Measurements from ENCODE around the gene DNAAF5. TPM values are rescaled to one million over a fixed set of nuclear protein-coding genes. Genes with fewer than 3 reads are reported as not detected.

DNAAF5 gene
- total RNA-seq, 1 donor from 2014 or later = 15.8 TPM

DNA sequence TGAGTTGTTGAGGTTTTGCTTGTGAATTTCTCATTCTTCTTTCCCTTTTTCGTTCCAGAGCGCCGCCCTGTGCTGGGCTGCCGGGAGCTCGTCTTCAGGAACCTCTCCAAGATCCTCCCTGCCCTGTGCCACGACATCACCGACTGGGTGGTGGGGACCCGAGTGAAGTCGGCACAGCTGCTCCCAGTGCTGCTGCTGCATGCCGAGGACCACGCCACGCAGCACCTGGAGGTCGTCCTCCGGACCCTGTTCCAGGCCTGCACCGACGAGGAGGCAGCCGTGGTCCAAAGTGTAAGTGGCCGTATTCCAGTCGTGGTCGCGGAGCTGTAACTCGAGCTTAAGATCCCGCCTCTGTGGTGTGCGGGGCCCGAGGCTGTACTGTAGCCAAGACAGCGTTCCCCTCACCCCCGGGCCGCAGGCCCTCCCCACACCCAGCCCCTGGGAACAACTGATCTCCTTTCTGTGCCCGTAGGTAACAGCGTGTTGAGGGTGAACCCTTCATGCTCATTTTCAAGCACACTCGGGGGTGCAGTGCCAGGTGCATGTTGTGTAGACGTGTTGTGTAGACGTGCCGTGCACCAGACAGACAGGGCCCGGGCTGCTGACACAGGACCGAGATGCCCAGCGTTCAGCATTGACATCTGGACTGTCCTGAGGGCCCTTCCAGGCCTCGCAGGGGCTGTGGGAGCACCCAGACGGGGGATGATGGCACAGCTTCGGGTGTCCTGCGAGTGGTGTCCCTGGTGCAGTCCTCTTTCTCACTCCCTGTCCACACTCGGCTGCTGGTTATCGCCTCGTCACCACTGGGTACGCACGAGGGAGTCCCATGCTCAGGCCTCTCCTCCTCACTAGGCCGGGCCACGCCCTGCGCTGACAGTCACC lies 28.3 kb downstream of the DNAAF5 start:
- Histone ChIP-seq H3K9me3 (no peaks in the 10 kb centered on the region), H3K27me3 (no peaks in the 10 kb centered on the region), H3K4me1 (no peaks in the 10 kb centered on the region), H3K36me3 (peaks cover 33% of the 10 kb centered on the region), H3K27ac (no peak overlapping the region), H3K4me3 (no peak overlapping the region)
- intact Hi-C loops (cut with DNase I) = no loop called here
- no peak for ATAC-seq
- DNase-seq = peak; percentile 58
- TF ChIP-seq, protein P1, sequence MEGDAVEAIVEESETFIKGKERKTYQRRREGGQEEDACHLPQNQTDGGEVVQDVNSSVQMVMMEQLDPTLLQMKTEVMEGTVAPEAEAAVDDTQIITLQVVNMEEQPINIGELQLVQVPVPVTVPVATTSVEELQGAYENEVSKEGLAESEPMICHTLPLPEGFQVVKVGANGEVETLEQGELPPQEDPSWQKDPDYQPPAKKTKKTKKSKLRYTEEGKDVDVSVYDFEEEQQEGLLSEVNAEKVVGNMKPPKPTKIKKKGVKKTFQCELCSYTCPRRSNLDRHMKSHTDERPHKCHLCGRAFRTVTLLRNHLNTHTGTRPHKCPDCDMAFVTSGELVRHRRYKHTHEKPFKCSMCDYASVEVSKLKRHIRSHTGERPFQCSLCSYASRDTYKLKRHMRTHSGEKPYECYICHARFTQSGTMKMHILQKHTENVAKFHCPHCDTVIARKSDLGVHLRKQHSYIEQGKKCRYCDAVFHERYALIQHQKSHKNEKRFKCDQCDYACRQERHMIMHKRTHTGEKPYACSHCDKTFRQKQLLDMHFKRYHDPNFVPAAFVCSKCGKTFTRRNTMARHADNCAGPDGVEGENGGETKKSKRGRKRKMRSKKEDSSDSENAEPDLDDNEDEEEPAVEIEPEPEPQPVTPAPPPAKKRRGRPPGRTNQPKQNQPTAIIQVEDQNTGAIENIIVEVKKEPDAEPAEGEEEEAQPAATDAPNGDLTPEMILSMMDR (IDR thresholded peaks at IDR 0.05) = no peak

GRCh38 chr7:755413-755805 lies 28.9 kb downstream of the DNAAF5 start:
- ATAC-seq (no peak), DNase-seq (peak; percentile 44)
- Histone ChIP-seq H3K9me3 (no peaks in the 10 kb centered on the region), H3K27me3 (no peaks in the 10 kb centered on the region), H3K4me3 (no peak overlapping the region), H3K36me3 (peaks cover 33% of the 10 kb centered on the region), H3K27ac (no peak overlapping the region), H3K4me1 (no peaks in the 10 kb centered on the region)
- intact Hi-C loops (cut with DNase I) = no loop called here
- TF ChIP-seq, protein P1 (IDR thresholded peaks at IDR 0.05) = no peak

GRCh38 chr7:756231-756927 lies 29.9 kb downstream of the DNAAF5 start:
- ATAC-seq (no peak), DNase-seq (peak; percentile 58)
- Histone ChIP-seq H3K4me3 (no peak overlapping the region), H3K9me3 (no peaks in the 10 kb centered on the region), H3K36me3 (peaks cover 33% of the 10 kb centered on the region), H3K27ac (no peak overlapping the region), H3K27me3 (no peaks in the 10 kb centered on the region), H3K4me1 (no peaks in the 10 kb centered on the region)
- intact Hi-C loops (cut with DNase I) = no loop called here
- TF ChIP-seq, protein P1 (IDR thresholded peaks at IDR 0.05) = no peak

DNA sequence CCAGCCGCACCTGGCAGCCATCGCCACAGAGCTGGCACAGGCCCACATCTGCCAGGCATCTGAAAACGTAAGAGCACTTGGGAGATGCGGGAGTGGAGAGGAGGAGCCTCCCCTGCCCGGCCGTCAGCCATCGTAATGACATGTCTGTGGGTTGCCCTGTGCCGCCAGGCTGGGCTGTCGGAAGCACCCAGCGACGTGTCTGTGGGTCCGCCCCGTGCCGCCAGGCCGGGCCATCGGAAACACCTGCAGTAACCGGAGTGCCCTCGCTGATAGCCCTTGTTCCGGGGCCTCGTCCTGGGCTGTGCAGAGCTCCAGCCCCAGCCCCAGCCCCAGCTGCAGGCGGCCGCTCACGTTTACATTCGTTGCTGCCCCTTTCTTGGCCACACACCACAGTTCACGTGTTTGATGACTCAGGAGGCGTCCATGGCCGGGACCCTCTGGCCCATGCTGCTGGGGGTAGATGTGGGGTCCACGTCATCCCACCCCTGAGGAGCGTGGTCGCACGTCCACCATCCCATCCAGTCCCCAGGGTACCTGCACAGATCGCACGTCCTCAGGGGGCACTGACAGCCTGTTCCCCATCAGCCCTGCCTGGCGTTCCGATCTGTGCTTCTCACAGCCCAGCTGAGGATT lies 30.5 kb downstream of the DNAAF5 start:
- Histone ChIP-seq H3K36me3 (peaks cover 40% of the 10 kb centered on the region), H3K4me1 (no peaks in the 10 kb centered on the region), H3K27ac (peak overlapping the region; percentile 30), H3K9me3 (no peaks in the 10 kb centered on the region), H3K27me3 (no peaks in the 10 kb centered on the region), H3K4me3 (no peak overlapping the region)
- DNase-seq (peak; percentile 61), ATAC-seq (no peak)
- TF ChIP-seq, protein P1 (IDR thresholded peaks at IDR 0.05) = no peak
- intact Hi-C loops (cut with DNase I) = no loop called here

- H3K36me3 ChIP-seq = peaks cover 47% of the 10 kb centered on the region
- TF ChIP-seq, protein P1 (IDR thresholded peaks at IDR 0.05) = no peak
- peak overlapping the region; percentile 30 for H3K27ac ChIP-seq
- H3K4me1 ChIP-seq = no peaks in the 10 kb centered on the region
- H3K9me3 ChIP-seq = no peaks in the 10 kb centered on the region
- DNase-seq (peak; percentile 43), ATAC-seq (peak; percentile 13)
- no peak overlapping the region for H3K4me3 ChIP-seq
- no peaks in the 10 kb centered on the region for H3K27me3 ChIP-seq
- intact Hi-C loops (cut with DNase I) = no loop called here
Observed at GRCh38 chr7:757741-758163, 31.3 kb downstream of the DNAAF5 start.

Data from upper lobe of right lung (tissue), 1 donor.